GM19463 (cell line): ENCODE measurements around the gene STRN4.

Experiments used
- ATAC-seq: cut with Tn5 transposase; IDR thresholded peaks from one replicate; pipeline ENCODE4 v1.9.1; 2021; ENCODE audit warnings: mild to moderate bottlenecking, moderate library complexity; ENCODE audit not compliant: unreplicated experiment

STRN4 gene

GRCh38 chr19:46726551-46726950 is 19.7 kb downstream of the STRN4 start:
- no peak for ATAC-seq

GRCh38 chr19:46725859-46726393 is 20.3 kb downstream of the STRN4 start:
- ATAC-seq: no peak

GRCh38 chr19:46725036-46725820 is 21.0 kb downstream of the STRN4 start:
- ATAC-seq: no peak

GRCh38 chr19:46724468-46724867 is 21.8 kb downstream of the STRN4 start:
- no peak for ATAC-seq

GRCh38 chr19:46723471-46723870 is 22.8 kb downstream of the STRN4 start:
- no peak for ATAC-seq

GRCh38 chr19:46723023-46723461 is 23.2 kb downstream of the STRN4 start:
- no peak for ATAC-seq

- no peak for ATAC-seq
Observed at GRCh38 chr19:46722421-46723022, 23.7 kb downstream of the STRN4 start.

- no peak for ATAC-seq
Observed at GRCh38 chr19:46722004-46722380, 24.3 kb downstream of the STRN4 start.

GRCh38 chr19:46721269-46722003 is 24.8 kb downstream of the STRN4 start:
- no peak for ATAC-seq

GRCh38 chr19:46720503-46721239 is 25.6 kb downstream of the STRN4 start:
- no peak for ATAC-seq

GRCh38 chr19:46719629-46720502 is 26.4 kb downstream of the STRN4 start:
- no peak for ATAC-seq

- ATAC-seq: peak; percentile 38
Observed at GRCh38 chr19:46718934-46719622, 27.2 kb downstream of the STRN4 start.

- ATAC-seq: peak; percentile 23
Observed at GRCh38 chr19:46718157-46718933, 27.9 kb downstream of the STRN4 start.

- ATAC-seq: no peak
Observed at GRCh38 chr19:46717716-46718143, 28.5 kb downstream of the STRN4 start.

- peak; percentile 43 for ATAC-seq
Observed at GRCh38 chr19:46717034-46717715, 29.1 kb downstream of the STRN4 start, which contains the start of gene PRKD2. Gene PRKD2, minus strand, starts transcription at chr19:46717114. Its CDS starts 744 bp downstream, at chr19:46716370.

GRCh38 chr19:46716672-46717033 is 29.6 kb downstream of the STRN4 start:
- no peak for ATAC-seq

GRCh38 chr19:46715975-46716671 is 30.1 kb downstream of the STRN4 start:
- no peak for ATAC-seq
